GM19397 (cell line): ENCODE data around the gene FCER1G.
A peak's percentile ranks its signal among the peaks of the same experiment; 100 is the strongest.

Experiments used
- ATAC-seq: cut with Tn5 transposase; IDR thresholded peaks from one replicate; pipeline ENCODE4 v1.9.1; 2021; ENCODE audit warnings: mild to moderate bottlenecking, moderate library complexity; ENCODE audit not compliant: unreplicated experiment

FCER1G gene

DNA sequence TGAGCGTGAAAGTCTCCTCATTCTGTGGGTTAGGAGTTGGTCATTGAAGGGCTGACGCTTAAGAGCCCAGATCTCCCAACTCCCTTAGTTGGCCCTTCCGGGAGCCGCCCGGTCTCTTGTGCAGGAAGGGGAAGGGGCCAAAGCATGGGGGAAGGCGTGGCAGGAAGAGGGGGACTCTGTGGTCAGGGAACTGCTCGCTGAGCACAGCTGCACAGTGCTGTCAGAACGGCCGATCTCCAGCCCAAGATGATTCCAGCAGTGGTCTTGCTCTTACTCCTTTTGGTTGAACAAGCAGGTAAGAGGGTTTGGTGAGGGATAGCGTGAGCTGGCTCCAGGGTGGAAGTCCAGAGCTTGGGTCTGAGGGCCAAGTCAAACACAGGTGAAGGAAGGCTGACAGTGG is at the start of gene FCER1G:
FCER1G (plus strand) TSS at position 220 of the 400 bp plus-strand sequence; CDS start at position 247, 27 bp downstream.
- no peak for ATAC-seq

DNA sequence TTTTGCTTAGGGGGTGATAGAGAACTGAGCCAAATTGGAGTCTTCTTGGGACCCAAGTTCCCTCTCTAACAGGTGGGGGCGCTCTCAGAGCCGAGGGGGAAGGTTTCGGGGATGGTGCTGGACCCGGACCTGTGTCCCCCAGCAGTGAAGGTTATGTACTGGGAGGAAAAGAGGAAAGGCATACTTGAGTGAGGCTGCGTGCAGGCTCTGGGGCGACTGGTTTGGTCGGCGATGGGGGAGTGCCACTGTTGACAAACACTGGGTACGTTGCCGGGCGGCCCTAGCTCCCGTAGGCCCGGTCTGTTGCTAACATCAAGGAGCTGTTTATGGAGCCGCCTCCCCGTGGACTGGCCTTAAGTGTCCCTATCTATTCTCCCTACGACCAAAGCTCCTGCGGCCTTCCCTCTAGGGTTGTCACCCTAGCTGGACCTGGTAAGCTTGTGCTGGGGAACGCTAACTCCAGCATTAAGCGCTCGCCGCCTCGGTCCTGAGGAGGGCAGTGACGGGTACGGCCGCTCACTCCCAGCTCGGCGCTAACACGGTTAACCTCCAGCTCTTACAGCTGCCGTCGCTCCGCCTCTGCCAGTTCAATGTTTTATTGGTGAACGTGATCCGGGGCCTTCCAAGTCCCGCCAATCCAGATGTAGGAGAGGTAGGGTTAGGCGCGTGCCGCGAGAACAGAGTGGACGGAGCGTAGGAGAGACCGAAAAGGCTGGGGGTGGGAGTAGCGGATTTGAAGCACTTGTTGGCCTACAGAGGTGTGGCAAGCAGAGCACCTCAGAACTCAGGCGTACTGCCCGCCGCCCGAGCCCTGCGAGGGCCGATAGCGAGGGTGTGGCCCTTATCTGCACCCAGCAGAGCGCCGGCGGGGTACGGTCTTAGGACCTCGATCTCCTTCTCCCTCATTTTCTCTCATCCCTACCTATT is 49.1 kb upstream of the FCER1G start, which contains the start of gene PPOX:
PPOX (plus strand) TSS at position 685 of the 927 bp plus-strand sequence. CDS start 422 bp downstream, outside the sequence.
- ATAC-seq, result peak; percentile 93

DNA sequence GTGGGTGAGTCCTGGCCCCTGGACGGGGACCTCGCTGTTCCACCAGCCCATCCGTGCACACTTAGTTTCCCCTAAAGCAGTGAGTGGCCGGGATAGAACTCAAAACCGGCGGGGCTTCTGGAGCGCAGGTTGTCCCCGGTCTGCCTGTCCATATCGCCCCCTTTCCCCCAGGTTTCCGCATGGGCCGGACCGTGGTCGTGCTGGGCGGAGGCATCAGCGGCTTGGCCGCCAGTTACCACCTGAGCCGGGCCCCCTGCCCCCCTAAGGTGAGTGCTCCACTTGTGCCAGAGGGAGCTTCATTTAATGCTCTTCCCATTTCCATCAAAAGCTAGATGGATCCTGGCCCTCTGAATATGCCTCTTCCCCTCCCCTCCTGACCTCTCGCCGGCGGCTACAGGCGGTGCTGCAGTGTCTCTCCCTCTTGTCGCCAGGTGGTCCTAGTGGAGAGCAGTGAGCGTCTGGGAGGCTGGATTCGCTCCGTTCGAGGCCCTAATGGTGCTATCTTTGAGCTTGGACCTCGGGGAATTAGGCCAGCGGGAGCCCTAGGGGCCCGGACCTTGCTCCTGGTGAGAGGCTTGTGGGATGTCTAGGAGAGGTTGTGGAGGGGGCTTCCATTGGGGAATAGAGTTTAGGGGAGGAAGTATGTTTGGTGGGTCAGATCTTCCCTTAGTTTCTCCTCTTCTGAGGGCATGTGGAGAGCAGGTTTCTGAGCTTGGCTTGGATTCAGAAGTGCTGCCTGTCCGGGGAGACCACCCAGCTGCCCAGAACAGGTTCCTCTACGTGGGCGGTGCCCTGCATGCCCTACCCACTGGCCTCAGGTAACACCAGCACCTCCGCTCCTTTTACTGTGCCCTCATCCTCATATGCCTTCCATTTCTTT is 48.2 kb upstream of the FCER1G start:
- no peak for ATAC-seq

- ATAC-seq, result no peak
These were observed 46.2 kb upstream of the FCER1G start for GRCh38 chr1:161168906-161169305.

DNA sequence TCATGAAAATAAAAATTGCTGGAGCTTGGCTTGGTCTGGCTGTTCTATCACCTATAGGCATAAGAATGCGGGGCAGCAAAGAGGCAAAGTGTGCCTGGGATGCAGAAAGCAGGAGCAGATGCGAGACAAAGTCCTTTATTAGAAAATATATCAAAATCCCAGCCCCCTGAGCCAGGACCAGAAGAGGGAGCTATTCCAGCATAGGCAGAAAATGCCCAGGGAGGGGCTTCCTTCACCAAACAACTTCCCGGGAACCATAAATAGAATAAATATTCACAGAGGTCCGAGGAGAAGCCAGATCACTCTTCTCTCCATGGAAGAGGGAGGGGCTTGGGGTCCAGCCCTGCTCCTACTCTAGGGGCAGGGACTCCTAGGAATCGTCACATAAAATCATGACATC is 43.9 kb upstream of the FCER1G start:
- ATAC-seq, result no peak

DNA sequence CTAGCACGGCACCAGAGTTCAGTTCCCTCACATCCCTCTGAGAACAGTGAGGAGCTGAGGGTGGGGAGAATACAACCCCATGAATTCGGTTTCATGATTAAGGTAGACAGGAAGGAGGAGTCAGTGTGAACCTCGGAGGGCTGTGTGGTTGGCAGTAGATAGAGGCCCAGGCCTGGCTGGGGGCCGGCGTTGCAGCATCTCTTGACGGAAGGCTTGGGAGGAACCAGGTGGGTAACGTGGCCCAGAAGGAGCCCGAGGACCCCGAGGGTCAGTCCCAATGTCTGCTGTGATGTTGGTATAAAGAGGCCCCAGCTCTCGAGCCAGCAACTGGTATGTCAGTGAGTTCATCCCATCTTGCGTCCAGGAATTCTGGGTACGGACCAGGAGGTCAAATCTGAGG is 43.4 kb upstream of the FCER1G start:
- ATAC-seq, result no peak

DNA sequence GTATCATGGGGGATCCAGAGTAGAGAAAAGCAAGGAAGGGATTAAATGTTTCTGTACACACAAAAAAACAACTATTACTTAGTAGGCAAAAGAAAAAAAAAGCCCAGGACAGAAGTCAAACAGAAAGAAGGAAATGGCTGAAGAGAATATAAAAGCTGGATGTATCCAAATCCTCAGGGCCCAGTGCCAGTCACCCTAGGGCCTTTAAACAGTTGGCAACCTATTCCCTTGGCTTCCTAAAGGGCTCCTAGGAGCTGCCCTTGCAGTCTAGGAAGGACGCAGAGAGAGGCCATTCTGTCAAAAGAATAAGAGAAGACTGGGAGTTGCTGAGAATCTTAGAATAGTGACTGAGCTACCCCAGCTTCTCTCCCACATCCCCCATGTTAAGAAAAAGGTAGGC is 42.7 kb upstream of the FCER1G start:
- ATAC-seq, result no peak

DNA sequence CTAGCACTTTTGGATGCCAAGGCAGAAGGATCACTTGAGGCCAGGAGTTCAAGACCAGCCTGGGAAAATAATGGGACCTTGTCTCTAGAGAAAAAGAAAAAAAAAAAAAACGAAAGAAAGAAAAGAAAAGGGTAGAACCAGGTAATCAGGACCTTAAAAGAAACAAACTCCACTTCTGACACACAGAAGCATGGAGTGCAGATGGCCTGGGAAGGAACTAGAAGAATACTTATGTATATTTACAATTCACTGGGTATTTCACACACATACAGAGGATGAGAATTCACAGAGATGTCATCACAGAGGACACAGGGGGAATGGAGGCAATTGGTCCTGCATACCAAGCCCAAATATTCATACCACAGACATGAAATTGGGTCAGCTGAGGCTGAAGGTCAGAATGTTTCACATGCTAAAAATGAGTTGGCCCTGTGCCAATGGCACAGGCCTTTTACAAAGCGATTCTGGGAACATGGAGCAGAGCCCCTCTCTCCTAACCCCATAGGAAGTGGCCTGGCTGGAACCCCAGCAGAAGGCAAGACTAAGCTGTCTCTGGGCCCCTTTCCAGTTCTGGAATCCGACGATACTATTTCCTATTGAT is 42.2 kb upstream of the FCER1G start:
- no peak for ATAC-seq

- ATAC-seq, result no peak
These were observed 41.4 kb upstream of the FCER1G start for GRCh38 chr1:161173711-161174110.

GRCh38 chr1:161174911-161175310 is 40.2 kb upstream of the FCER1G start:
- ATAC-seq, result no peak

GRCh38 chr1:161175771-161176453 is 39.2 kb upstream of the FCER1G start:
- no peak for ATAC-seq

GRCh38 chr1:161176468-161177111 is 38.5 kb upstream of the FCER1G start:
- ATAC-seq, result no peak

- ATAC-seq, result peak; percentile 79
These were observed 37.8 kb upstream of the FCER1G start, which contains the start of gene B4GALT3 for GRCh38 chr1:161177112-161177935. Gene B4GALT3 (minus strand): TSS chr1:161177507. CDS start chr1:161176060, 1,447 bp downstream.

GRCh38 chr1:161177936-161178244 is 37.2 kb upstream of the FCER1G start:
- ATAC-seq, result no peak

- no peak for ATAC-seq
These were observed 35.4 kb upstream of the FCER1G start for GRCh38 chr1:161179698-161180097.

DNA sequence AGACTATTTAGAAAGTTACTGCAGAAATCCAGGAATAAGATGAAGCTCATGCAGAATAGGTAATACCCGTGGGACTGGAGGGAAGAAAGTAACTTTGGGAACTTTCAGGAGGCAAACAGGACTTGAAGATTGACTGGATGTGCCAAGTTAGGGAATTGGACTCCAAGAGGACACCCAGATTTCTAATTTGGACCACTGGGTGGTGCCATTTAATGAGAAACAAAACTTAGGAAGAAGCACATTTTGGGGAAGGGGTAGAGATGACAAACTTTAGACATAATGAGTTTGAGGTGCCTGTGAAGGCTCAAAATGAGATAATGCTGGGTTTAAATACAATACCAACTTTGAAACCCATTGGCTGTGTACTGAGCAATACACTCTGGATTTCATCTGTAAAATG is 34.5 kb upstream of the FCER1G start:
- ATAC-seq, result no peak

DNA sequence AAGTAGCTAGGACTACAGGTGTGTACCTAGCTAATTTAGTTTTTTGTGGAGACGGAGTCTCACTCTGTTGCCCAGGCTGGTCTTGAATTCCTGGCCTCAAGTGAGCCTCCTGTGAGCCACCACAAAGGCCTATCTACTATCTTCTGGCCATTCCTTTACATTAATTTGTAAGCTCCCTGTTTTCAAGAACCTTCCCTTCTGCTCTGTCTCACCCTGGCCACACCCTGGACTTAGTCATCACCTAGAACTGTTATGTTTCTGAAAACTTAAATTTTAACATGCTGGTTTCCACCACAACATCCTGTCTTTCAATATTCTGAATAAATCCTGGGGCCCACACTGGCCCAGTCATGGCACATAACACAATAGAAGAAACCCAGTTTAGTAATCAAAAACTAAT is 32.9 kb upstream of the FCER1G start:
- ATAC-seq, result no peak

GRCh38 chr1:161185282-161185682 is 29.8 kb upstream of the FCER1G start:
- peak; percentile 54 for ATAC-seq

DNA sequence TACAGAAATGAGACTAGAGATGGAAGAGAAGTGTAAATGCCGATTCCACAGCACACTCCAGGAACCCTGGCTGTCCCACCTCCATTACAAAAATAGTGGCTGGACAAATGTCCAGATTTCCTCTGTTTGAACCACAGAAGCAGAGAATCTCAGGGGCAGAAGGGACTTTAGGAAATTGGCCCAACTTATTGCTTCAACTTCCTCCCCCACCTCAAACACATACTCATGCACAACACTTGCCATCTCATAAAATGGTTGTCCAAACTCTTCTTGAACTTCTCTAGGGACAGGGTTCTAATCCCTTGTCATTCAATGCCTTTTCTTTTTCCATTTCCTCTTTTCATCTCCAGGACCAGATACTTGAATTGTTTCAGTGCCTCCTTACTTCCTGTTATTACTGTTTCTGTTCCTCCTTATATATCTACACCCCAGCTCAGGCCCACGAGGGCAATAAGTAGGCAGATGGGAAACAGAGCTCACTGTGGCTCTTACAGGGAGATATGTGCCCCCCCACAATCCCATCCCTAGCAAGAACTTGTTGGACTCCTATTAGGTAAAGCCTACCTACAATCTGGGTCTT is 29.3 kb upstream of the FCER1G start:
- peak; percentile 25 for ATAC-seq
